ENCODE results near the gene CD63.

CD63 gene

DNA sequence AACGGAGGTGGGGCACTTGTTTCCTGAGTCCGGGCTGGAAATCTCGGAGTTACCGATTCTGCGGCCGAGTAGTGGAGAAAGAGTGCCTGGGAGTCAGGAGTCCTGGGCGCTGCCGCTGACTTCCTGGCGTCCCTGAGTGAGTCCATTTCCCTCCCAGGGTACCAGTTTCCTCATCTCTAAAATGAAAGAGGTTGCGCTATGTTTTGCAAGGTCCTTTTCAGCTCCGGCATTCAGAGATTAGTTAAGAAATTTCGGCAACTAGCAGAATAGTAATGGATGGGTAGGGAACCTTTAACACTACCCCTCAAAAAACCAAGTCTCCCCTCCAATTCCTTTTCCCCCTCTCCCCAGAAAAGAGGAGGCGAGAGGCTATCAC lies 12.2 kb downstream of the CD63 start:
- DNase-seq (ENCODE audit: insufficient read length, low spot score): no peak
- TF ChIP-seq, protein P1, sequence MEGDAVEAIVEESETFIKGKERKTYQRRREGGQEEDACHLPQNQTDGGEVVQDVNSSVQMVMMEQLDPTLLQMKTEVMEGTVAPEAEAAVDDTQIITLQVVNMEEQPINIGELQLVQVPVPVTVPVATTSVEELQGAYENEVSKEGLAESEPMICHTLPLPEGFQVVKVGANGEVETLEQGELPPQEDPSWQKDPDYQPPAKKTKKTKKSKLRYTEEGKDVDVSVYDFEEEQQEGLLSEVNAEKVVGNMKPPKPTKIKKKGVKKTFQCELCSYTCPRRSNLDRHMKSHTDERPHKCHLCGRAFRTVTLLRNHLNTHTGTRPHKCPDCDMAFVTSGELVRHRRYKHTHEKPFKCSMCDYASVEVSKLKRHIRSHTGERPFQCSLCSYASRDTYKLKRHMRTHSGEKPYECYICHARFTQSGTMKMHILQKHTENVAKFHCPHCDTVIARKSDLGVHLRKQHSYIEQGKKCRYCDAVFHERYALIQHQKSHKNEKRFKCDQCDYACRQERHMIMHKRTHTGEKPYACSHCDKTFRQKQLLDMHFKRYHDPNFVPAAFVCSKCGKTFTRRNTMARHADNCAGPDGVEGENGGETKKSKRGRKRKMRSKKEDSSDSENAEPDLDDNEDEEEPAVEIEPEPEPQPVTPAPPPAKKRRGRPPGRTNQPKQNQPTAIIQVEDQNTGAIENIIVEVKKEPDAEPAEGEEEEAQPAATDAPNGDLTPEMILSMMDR (IDR thresholded peaks at IDR 0.05; ENCODE audit: insufficient read depth, missing control alignments): no peak
- no peak for FAIRE-seq

DNA sequence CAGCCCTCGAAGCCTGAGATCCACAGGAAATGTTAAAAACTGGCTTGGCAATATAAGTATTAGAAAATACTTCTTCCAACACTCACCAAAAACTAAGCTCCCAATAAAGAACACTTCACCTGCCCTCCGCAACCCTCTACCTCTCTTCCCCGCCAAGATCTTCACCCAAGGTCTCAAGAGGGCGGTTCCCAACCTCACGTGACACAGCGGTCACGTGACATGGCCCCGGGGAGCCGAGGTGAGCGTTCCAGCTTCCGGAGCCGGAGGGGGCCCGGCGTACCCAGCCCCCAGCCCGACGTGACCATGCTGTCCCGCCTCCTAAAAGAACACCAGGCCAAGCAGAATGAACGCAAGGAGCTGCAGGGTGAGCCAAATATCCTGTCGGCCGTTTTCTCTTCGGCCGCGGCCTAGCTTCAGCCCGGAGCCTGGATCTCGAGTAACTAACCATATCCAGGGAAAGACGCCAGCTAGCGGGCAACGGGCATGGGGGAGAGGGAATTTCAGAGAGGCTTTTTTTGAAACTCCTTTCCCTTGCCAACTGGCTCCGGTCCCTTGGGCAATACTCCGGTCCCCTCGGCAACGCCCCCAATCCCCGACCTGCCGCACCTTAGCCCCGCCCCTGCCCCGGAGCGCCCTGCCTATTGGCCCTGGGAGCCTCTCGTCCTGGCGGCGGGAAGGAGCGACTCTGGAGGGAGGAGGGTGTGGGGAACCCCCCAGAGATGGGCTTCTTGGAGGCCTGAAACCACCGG lies 12.8 kb downstream of the CD63 start, which contains the start of gene BLOC1S1:
TSS of gene BLOC1S1 (plus strand) at position 214 of the 749 bp plus-strand sequence. CDS start at position 220, 6 bp downstream.
- TF ChIP-seq, protein P1 (IDR thresholded peaks at IDR 0.05; ENCODE audit: insufficient read depth, missing control alignments): no peak
- FAIRE-seq (no peak), DNase-seq (ENCODE audit: insufficient read length, low spot score) (peak; percentile 96)

DNA sequence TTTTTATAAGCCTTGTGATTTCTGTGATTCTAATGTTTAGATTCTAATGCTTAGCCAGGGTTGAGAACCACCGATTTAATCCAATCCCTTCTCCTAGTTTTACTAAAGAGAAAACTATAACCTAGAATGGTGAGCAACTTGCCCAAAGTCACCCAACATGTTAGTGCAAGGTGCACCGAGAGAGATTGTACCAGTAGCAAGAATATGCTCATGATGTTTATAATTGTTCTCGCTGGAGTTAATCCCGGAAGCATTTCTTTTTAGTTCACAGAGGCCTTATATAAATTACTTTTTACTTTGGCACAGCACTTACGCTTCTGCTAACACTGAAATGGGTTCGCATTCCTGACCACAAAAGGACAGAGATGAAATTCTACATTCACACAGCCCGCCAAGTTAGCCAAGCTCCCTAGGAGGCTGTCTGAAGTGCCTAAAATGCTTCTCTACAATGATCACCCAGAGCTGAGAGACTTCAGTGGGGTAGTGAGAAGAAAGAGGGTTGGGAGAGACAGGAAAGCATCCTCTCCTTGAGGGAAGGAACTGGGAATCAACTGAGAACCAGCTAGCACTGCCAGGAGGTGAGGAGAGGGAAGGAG lies 13.5 kb downstream of the CD63 start:
- no peak for FAIRE-seq
- no peak for DNase-seq (ENCODE audit: insufficient read length, low spot score)
- TF ChIP-seq, protein P1 (IDR thresholded peaks at IDR 0.05; ENCODE audit: insufficient read depth, missing control alignments): no peak

DNA sequence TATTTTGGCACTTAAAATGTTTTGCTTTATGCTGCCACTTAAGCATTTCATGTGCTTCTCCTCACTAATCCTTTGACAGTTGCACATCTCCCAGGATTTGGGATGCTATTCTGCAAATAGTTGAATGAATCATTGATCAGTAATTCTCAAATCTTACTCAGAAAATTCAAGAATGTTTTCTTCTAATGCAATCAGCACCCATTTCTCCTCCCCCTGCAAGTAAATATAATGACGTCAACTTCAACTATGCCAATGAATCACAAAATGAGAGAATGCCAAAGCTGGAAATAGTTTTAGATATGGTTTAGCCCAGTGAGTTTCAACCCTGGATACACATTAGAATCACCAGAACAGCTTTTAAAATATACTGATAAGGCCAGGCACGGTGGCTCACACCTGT lies 15.1 kb downstream of the CD63 start:
- TF ChIP-seq, protein P1 (IDR thresholded peaks at IDR 0.05; ENCODE audit: insufficient read depth, missing control alignments): no peak
- FAIRE-seq (no peak), DNase-seq (ENCODE audit: insufficient read length, low spot score) (no peak)

DNA sequence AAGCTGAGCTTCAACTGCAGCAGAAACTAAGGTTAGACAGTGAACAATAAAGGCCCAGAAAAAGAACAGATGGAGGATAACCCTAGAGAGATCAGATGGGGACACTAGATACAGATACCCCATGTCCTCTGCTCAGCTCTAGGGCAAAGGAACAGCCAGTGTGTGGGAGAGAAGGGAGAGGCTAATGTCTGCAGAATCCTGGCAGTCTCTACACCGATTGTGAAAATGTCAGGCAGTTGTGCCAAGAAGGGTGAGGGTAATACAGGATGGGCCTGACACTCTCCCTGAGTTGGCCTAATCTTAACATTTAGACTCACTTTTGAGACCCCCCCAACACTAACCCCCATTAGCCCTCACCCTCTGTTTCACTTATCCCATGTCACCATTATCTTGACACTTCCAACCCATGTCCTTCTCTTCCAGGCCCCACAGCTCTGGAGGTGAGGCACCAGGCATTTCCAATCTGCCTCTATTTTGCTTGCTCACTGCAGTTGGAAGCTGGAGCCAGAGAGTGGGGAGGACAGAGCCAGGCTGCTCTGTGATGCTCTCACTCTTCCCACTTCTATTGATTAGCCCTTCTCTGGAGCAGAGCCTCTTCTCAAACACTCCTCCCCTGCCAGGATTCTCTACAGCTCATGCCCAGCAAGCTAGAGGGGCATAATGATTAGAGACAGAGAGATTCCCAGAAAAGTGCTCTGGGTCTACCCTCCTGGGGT lies 16.0 kb downstream of the CD63 start:
- FAIRE-seq: no peak
- DNase-seq (ENCODE audit: insufficient read length, low spot score): no peak
- TF ChIP-seq, protein P1 (IDR thresholded peaks at IDR 0.05; ENCODE audit: insufficient read depth, missing control alignments): no peak

DNA sequence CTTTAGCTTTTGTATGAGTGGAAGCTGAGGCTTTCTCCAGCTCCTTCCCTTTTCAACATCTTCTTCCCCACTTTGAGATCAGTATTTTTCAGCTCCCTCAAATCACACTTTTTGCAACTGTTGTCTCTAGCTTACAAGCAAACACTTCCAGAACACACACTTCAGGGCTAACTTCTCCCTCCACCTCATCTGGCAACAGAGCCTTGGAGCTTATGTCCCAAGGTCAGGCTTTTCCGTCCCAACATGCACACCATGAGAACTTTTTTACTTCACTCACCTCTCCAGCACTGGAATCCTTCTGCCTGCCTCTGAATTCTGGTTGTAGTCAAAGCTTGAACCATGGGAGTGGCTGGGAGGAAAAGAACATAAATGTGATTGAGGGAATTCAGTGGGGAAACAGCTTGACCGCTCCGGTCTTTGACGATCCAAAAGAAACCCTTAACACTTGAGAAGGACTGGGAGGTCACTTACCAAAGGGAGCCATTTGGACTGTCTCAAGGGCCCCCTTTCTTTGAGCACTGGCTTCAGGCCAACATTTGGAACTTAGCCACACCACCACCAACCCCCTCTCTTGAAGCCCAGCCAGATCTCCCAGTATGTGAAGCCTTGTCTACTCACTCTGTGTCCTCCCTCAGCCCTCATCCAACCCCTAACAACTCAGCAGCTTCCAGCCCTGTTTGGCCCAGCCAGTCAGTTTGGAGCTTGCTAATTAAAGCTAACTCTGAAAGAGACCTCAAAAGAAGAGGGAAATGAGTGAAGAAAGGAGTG lies 16.8 kb downstream of the CD63 start:
- no peak for FAIRE-seq
- TF ChIP-seq, protein P1 (IDR thresholded peaks at IDR 0.05; ENCODE audit: insufficient read depth, missing control alignments): no peak
- DNase-seq (ENCODE audit: insufficient read length, low spot score): no peak

Measured in D721Med (cell line).